H1 (cell line): ENCODE measurements around the gene ZBTB20. TPM values are rescaled to one million over a fixed set of nuclear protein-coding genes. Genes with fewer than 3 reads are reported as not detected.
A peak's percentile ranks its signal among the peaks of the same experiment; 100 is the strongest.

Experiments used
- CTCF ChIA-PET: fragments of 300-600 bp; sonication (Branson Sonifier 250); formaldehyde crosslinking; loops from one replicate; lab custom pipeline; 2021; ENCODE audit not compliant: partially characterized antibody; lab: Charles Lee
- POLR2A ChIA-PET: fragments of 300-600 bp; sonication (Branson Sonifier 250); formaldehyde crosslinking; loops from one replicate; lab custom pipeline; 2021; ENCODE audit warnings: inconsistent platforms; ENCODE audit not compliant: partially characterized antibody; lab: Charles Lee
- DNase-seq, 2 experiments: peaks; one replicate each; pipeline versions ENCODE4 v3.0.0 to v3.0.0-alpha.2; 2010 to 2022; ENCODE audit warnings: low spot score in 2 of 2, low read depth in 1 of 2, mixed read lengths in 1 of 2
- FAIRE-seq: peaks from 2 replicates; lab custom pipeline; 2011; peaks lifted over from hg19 to GRCh38; lab: Jason Lieb, UNC
- H2AFZ ChIP-seq: 2 replicates; pipeline ENCODE4 v1.8.1; 2012; ENCODE audit warnings: low read length, inconsistent platforms
- H2AK5ac ChIP-seq: 2 replicates; pipeline ENCODE4 v1.6.1; 2013; ENCODE audit warnings: low read depth, low read length
- H2BK120ac ChIP-seq: replicated peaks from 2 replicates; pipeline ENCODE3; 2013; ENCODE audit warnings: low read depth, low read length, inconsistent platforms
- H2BK12ac ChIP-seq: 2 replicates; pipeline ENCODE4 v1.6.1; 2013; ENCODE audit warnings: low read depth, low read length
- H2BK15ac ChIP-seq: 2 replicates; pipeline ENCODE4 v1.6.1; 2013; ENCODE audit warnings: low read length
- H2BK20ac ChIP-seq: 2 replicates; pipeline ENCODE4 v1.6.1; 2013; ENCODE audit warnings: low read length
- H2BK5ac ChIP-seq: 2 replicates; pipeline ENCODE4 v1.6.1; 2013; ENCODE audit warnings: low read depth, low read length
- H3K14ac ChIP-seq: 2 replicates; pipeline ENCODE4 v1.6.1; 2013; ENCODE audit warnings: inconsistent platforms; ENCODE audit not compliant: insufficient read length
- H3K18ac ChIP-seq: 2 replicates; pipeline ENCODE4 v1.6.1; 2013; ENCODE audit warnings: low read length; ENCODE audit errors: extremely low read depth
- H3K23ac ChIP-seq: 2 replicates; pipeline ENCODE4 v1.6.1; 2013; ENCODE audit warnings: inconsistent platforms; ENCODE audit not compliant: insufficient read length
- H3K23me2 ChIP-seq: 2 replicates; pipeline ENCODE4 v1.6.1; 2013; ENCODE audit warnings: low read depth, low read length
- H3K27ac ChIP-seq: 2 replicates; pipeline ENCODE4 v1.6.1; 2011; ENCODE audit warnings: low read depth, low read length, inconsistent platforms
- H3K27me3 ChIP-seq, 4 experiments: replicated peaks in 1 of 4; 1 replicate in 1 of 4; 2 replicates in 3 of 4; pipeline versions ENCODE4 v1.6.1 to v1.8.1; 2011 to 2013; ENCODE audit warnings: low read length in 3 of 4, mild to moderate bottlenecking in 3 of 4, inconsistent platforms in 2 of 4, mixed read lengths in 2 of 4, moderate library complexity in 1 of 4; ENCODE audit not compliant: control insufficient read depth in 3 of 4, insufficient read depth in 3 of 4; ENCODE audit errors: extremely low read depth in 1 of 4
- H3K36me3 ChIP-seq, 4 experiments: 2 replicates each; pipeline versions ENCODE4 v1.6.1 to v1.8.1; 2011 to 2013; ENCODE audit warnings: mild to moderate bottlenecking in 4 of 4, low read length in 3 of 4, moderate library complexity in 2 of 4, control low read depth in 1 of 4, inconsistent platforms in 1 of 4; ENCODE audit not compliant: insufficient read depth in 4 of 4, control insufficient read depth in 2 of 4
- H3K4ac ChIP-seq: replicated peaks from 2 replicates; pipeline ENCODE3; 2013; ENCODE audit warnings: low read length, low read depth, mixed read lengths, inconsistent platforms; ENCODE audit not compliant: insufficient read length
- H3K4me1 ChIP-seq, 4 experiments: replicated peaks in 1 of 4; 1 replicate in 1 of 4; 2 replicates in 3 of 4; pipeline versions ENCODE4 v1.6.1 to v1.8.1; 2011 to 2013; ENCODE audit warnings: low read length in 3 of 4, inconsistent platforms in 2 of 4, mixed read lengths in 1 of 4; ENCODE audit not compliant: insufficient read depth in 4 of 4, control insufficient read depth in 3 of 4
- H3K4me2 ChIP-seq, 2 experiments: 2 replicates each; pipeline versions ENCODE4 v1.6.1 to v1.8.1; 2011 to 2013; ENCODE audit warnings: low read depth in 2 of 2, low read length in 2 of 2, control low read depth in 1 of 2, inconsistent platforms in 1 of 2, mild to moderate bottlenecking in 1 of 2; ENCODE audit not compliant: insufficient read depth in 1 of 2
- H3K4me3 ChIP-seq, 4 experiments: fragments of 200-600, 300-600 bp in 1 of 4; sonication (generic), shearing (Covaris generic), sonication (Bioruptor Twin) in 1 of 4; 2 replicates each; pipeline versions ENCODE4 v1.5.1 to v1.8.1; 2011 to 2016; ENCODE audit warnings: low read length in 4 of 4, low read depth in 3 of 4, control low read depth in 2 of 4, inconsistent platforms in 2 of 4, mild to moderate bottlenecking in 2 of 4, mixed read lengths in 1 of 4, moderate library complexity in 1 of 4; ENCODE audit not compliant: insufficient read depth in 2 of 4; ENCODE audit errors: extremely low read depth in 1 of 4
- H3K56ac ChIP-seq: replicated peaks from 2 replicates; pipeline ENCODE3; 2013; ENCODE audit warnings: low read depth, mild to moderate bottlenecking, mixed read lengths, low read length, inconsistent platforms; ENCODE audit not compliant: insufficient read length
- H3K79me1 ChIP-seq: 2 replicates; pipeline ENCODE4 v1.6.1; 2013; ENCODE audit warnings: low read depth, low read length, control low read depth
- H3K79me2 ChIP-seq, 2 experiments: 2 replicates each; pipeline versions ENCODE4 v1.6.1 to v1.8.1; 2012 to 2013; ENCODE audit warnings: low read length in 2 of 2, mild to moderate bottlenecking in 2 of 2, inconsistent platforms in 1 of 2; ENCODE audit not compliant: insufficient read depth in 2 of 2, control insufficient read depth in 1 of 2
- H3K9ac ChIP-seq, 4 experiments: replicated peaks in 1 of 4; 1 replicate in 1 of 4; 2 replicates in 3 of 4; pipeline versions ENCODE4 v1.6.1 to v1.8.1; 2011 to 2013; ENCODE audit warnings: low read depth in 3 of 4, low read length in 3 of 4, control low read depth in 2 of 4, mild to moderate bottlenecking in 2 of 4, moderate library complexity in 2 of 4, inconsistent platforms in 1 of 4; ENCODE audit errors: extremely low read depth in 1 of 4
- H3K9me3 ChIP-seq, 2 experiments: 2 replicates each; pipeline versions ENCODE4 v1.6.1 to v1.8.1; 2012 to 2013; ENCODE audit warnings: mild to moderate bottlenecking in 2 of 2, moderate library complexity in 2 of 2, control low read depth in 1 of 2, inconsistent platforms in 1 of 2, low read depth in 1 of 2, low read length in 1 of 2, mixed read lengths in 1 of 2; ENCODE audit not compliant: insufficient read depth in 2 of 2
- H4K20me1 ChIP-seq, 2 experiments: replicated peaks in 1 of 2; 2 replicates each; pipeline versions ENCODE3 to v1.8.1; 2011 to 2013; ENCODE audit warnings: inconsistent platforms in 2 of 2, low read length in 2 of 2, mild to moderate bottlenecking in 1 of 2; ENCODE audit not compliant: insufficient read depth in 2 of 2, control insufficient read depth in 1 of 2
- H4K5ac ChIP-seq: 2 replicates; pipeline ENCODE4 v1.6.1; 2013; ENCODE audit warnings: low read length, low read depth, mixed read lengths, inconsistent platforms; ENCODE audit not compliant: insufficient read length
- H4K8ac ChIP-seq: 2 replicates; pipeline ENCODE4 v1.8.0; 2013; ENCODE audit warnings: mild to moderate bottlenecking, moderate library complexity, low read length, inconsistent platforms; ENCODE audit not compliant: insufficient read depth; ENCODE audit errors: extremely low read depth
- H4K91ac ChIP-seq: replicated peaks from 2 replicates; pipeline ENCODE3; 2013; ENCODE audit warnings: low read length, mixed read lengths, inconsistent platforms; ENCODE audit not compliant: insufficient read length
- ATF2 ChIP-seq: IDR thresholded peaks from 2 replicates; pipeline ENCODE4 v1.6.1; 2012; ENCODE audit warnings: low read length, inconsistent platforms
- CHD1 ChIP-seq: IDR thresholded peaks from 2 replicates; pipeline ENCODE4 v1.6.1; 2012; ENCODE audit warnings: low read depth, low read length, improper control_type of control experiment
- SP4 ChIP-seq: IDR thresholded peaks from 2 replicates; pipeline ENCODE4 v1.6.1; 2012; ENCODE audit warnings: low read length, inconsistent platforms
- WGBS, 2 experiments: shearing (Covaris generic) in 1 of 2; methylation state at CpG; one replicate each; pipeline versions ENCODE4 v1.1.6 to v1.1.7; 2013 to 2015; ENCODE audit warnings: low lambda C conversion rate in 2 of 2, mixed read lengths in 2 of 2, inconsistent platforms in 1 of 2, low coverage in 1 of 2, missing lambda C conversion rate in 1 of 2; ENCODE audit not compliant: insufficient replicate concordance in 2 of 2, insufficient coverage in 1 of 2, insufficient read length in 1 of 2; ENCODE audit errors: extremely low coverage in 1 of 2, missing lambda C conversion rate in 1 of 2; 5-methylcytosine and 5-hydroxymethylcytosine counted together
- polyA plus RNA-seq, 7 experiments: library from polyadenylated mRNA; depleted of rRNA in 3 of 7; stranded (reverse) in 5 of 7; unstranded in 2 of 7; fragments of >200 nt in 5 of 7; fragments of 200-250 nt in 2 of 7; gene quantifications; 1 replicate in 5 of 7; 2 replicates in 1 of 7; 4 replicates in 1 of 7; pipeline versions ENCODE4 v1.2.1 to v1.2.3, GENCODE V29; 2011 to 2013; ENCODE audit warnings: missing spikeins in 2 of 7, mixed read lengths in 2 of 7
- total RNA-seq: library from RNA; stranded (reverse); fragmentation: NEBNext Ultra II Directional; extraction: Animal tissue kit (Norgen Biotek cat#: 25700); gene quantifications from 2 replicates; pipeline ENCODE4 v1.2.1, GENCODE V29; 2021

ZBTB20 gene
- total and polyA plus RNA-seq, 2 of the 8 experiments (the other 6 are each of a cell fraction or from before 2014, with no cell fraction given), result 0.35 to 1.3 TPM

GRCh38 chr3:114376516-114377185 lies 770.4 kb downstream of the ZBTB20 start:
- Histone ChIP-seq H3K14ac (no peak overlapping the region), H3K56ac (no peak overlapping the region), H4K91ac (no peak overlapping the region), H2AK5ac (no peak overlapping the region), H2AFZ (no peak overlapping the region), H3K4me2 (no peak overlapping the region), H3K36me3 (peaks cover 0 to 3% (median 0%) of the 10 kb centered on the region in 4 experiments; a peak in 1 of 8 replicates), H3K23ac (no peak overlapping the region), H4K8ac (no peak overlapping the region), H3K79me2 (no peaks in the 10 kb centered on the region), H2BK12ac (no peak overlapping the region), H2BK5ac (no peak overlapping the region), H2BK120ac (no peak overlapping the region), H3K23me2 (no peaks in the 10 kb centered on the region), H4K5ac (no peak overlapping the region), H3K4ac (no peak overlapping the region), H2BK20ac (no peak overlapping the region), H3K27ac (no peak overlapping the region), H2BK15ac (0 out of 2 replicates have a peak overlapping the region, but pooled peaks have one; percentile 9), H4K20me1 (no peaks in the 10 kb centered on the region), H3K9me3 (no peaks in the 10 kb centered on the region; a peak in 1 of 4 replicates), H3K18ac (no peak overlapping the region), H3K4me1 (peaks cover 0 to 7% (median 3%) of the 10 kb centered on the region in 4 experiments; a peak in 2 of 7 replicates), H3K79me1 (no peaks in the 10 kb centered on the region), H3K9ac (no peak overlapping the region), H3K27me3 (no peaks in the 10 kb centered on the region), H3K4me3 (no peak overlapping the region)
- 91% methylated on average over 8 of the region's 8 CpGs; no CpG with 5 or more reads in 1 of the 2 experiments for WGBS, 2 experiments
- ChIA-PET CTCF (interaction anchor here (0.6 to 4.9 kb wide), 8 partner anchors 6 to 86 kb away, joined by 3 to 34 read pairs (median 4); no protein-coding TSS in a partner anchor), POLR2A (interaction anchor here (0.6 kb wide), 1 partner anchor 123 kb away, joined by 3 read pairs; no protein-coding TSS in a partner anchor)
- no peak for TF ChIP-seq CHD1
- TF ChIP-seq ATF2, result no peak
- no peak for TF ChIP-seq SP4
- DNase-seq (no peak), FAIRE-seq (no peak)
